ENCODE results near the gene TRIM49D2.
"Not testable (repeated sequence)": the region's sequence is repeated elsewhere in the genome, so short reads cannot be mapped to it uniquely, and the experiment has no call there.

TRIM49D2 gene

GRCh38 chr11:89923764-89924163, at the start of gene TRIM49D2:
TSS of gene TRIM49D2 (plus strand) at chr11:89924064. CDS start at chr11:89926762, 2,698 bp downstream.
- H3K27ac ChIP-seq; H3K4me3 ChIP-seq (ENCODE audit: low read depth, low read length); H3K27me3 ChIP-seq (replicated peaks); H3K36me3 ChIP-seq (replicated peaks); in situ Hi-C loops (cut with HindIII; ENCODE audit: low pct_ligation_motif_present, low sequenced_read_pairs); DNase-seq: not testable (repeated sequence)

GRCh38 chr11:89877511-89877910, 46.4 kb upstream of the TRIM49D2 start:
- H3K36me3 ChIP-seq (replicated peaks); DNase-seq; H3K27me3 ChIP-seq (replicated peaks); H3K27ac ChIP-seq; in situ Hi-C loops (cut with HindIII; ENCODE audit: low pct_ligation_motif_present, low sequenced_read_pairs); H3K4me3 ChIP-seq (ENCODE audit: low read depth, low read length): not testable (repeated sequence)

- in situ Hi-C loops (cut with HindIII; ENCODE audit: low pct_ligation_motif_present, low sequenced_read_pairs); H3K27me3 ChIP-seq (replicated peaks); H3K4me3 ChIP-seq (ENCODE audit: low read depth, low read length): not testable (repeated sequence)
These were observed 30.6 kb upstream of the TRIM49D2 start for GRCh38 chr11:89893245-89893644.

GRCh38 chr11:89900809-89901208, 23.1 kb upstream of the TRIM49D2 start:
- H3K4me3 ChIP-seq (ENCODE audit: low read depth, low read length); H3K27me3 ChIP-seq (replicated peaks); H3K36me3 ChIP-seq (replicated peaks); H3K27ac ChIP-seq; DNase-seq; in situ Hi-C loops (cut with HindIII; ENCODE audit: low pct_ligation_motif_present, low sequenced_read_pairs): not testable (repeated sequence)

More at GRCh38 chr11:89893245-89893644, 30.6 kb upstream of the TRIM49D2 start:
- H3K27ac ChIP-seq; DNase-seq; H3K36me3 ChIP-seq (replicated peaks): not testable (repeated sequence)

- H3K27ac ChIP-seq, result no peak within 1 kb of the TSS
- no peaks in the 10 kb centered on the region for H3K36me3 ChIP-seq (replicated peaks)
- in situ Hi-C loops (cut with HindIII; ENCODE audit: low pct_ligation_motif_present, low sequenced_read_pairs), result no loop called here
- no peak for TF ChIP-seq CTCF (IDR thresholded peaks at IDR 0.05; ENCODE audit: low read depth, low read length, missing control alignments)
- no peaks in the 10 kb centered on the region for H3K27me3 ChIP-seq (replicated peaks)
- no peak within 1 kb of the TSS for H3K4me3 ChIP-seq (ENCODE audit: low read depth, low read length)
- DNase-seq, result no peak
These were observed 1.6 kb upstream of the TRIM49D2 start, which contains the start of gene TRIM49D1 for GRCh38 chr11:89922195-89922660. TSS of gene TRIM49D1 (minus strand) at chr11:89922245. CDS start at chr11:89917710, 4,535 bp downstream.

- H3K27ac ChIP-seq; in situ Hi-C loops (cut with HindIII; ENCODE audit: low pct_ligation_motif_present, low sequenced_read_pairs); DNase-seq; H3K27me3 ChIP-seq (replicated peaks); H3K4me3 ChIP-seq (ENCODE audit: low read depth, low read length); H3K36me3 ChIP-seq (replicated peaks): not testable (repeated sequence)
These were observed 37.0 kb downstream of the TRIM49D2 start for GRCh38 chr11:89960833-89961232.

- H3K4me3 ChIP-seq (ENCODE audit: low read depth, low read length); DNase-seq; H3K27ac ChIP-seq; H3K27me3 ChIP-seq (replicated peaks); in situ Hi-C loops (cut with HindIII; ENCODE audit: low pct_ligation_motif_present, low sequenced_read_pairs); H3K36me3 ChIP-seq (replicated peaks): not testable (repeated sequence)
These were observed 41.9 kb downstream of the TRIM49D2 start, which contains the start of gene TRIM64 for GRCh38 chr11:89965737-89966136. TSS of gene TRIM64 (plus strand) at chr11:89966037. CDS start at chr11:89968504, 2,467 bp downstream.
